BJ (cell line): ENCODE results near the gene DSCAML1. TPM values are rescaled to one million over a fixed set of nuclear protein-coding genes. Genes with fewer than 3 reads are reported as not detected.

Experiments used
- CTCF ChIA-PET: fragments of 350-600 bp; formaldehyde crosslinking; extraction: SDS; loops from one replicate; lab custom pipeline; 2021; ENCODE audit warnings: antibody characterized with exemption, inconsistent platforms; lab: Yijun Ruan, JAX
- POLR2A ChIA-PET: fragments of 300-600 bp; sonication (Branson Sonifier 250); formaldehyde crosslinking; extraction: SDS; loops from one replicate; lab custom pipeline; 2021; ENCODE audit warnings: antibody characterized with exemption; lab: Charles Lee
- DNase-seq: peaks from one replicate; pipeline ENCODE4 v3.0.0-alpha.2; 2011; ENCODE audit warnings: low read depth
- H3K27me3 ChIP-seq: 2 replicates; pipeline ENCODE4 v1.6.0; 2011; ENCODE audit warnings: low read length; ENCODE audit not compliant: control insufficient read depth, insufficient read depth
- H3K36me3 ChIP-seq: 2 replicates; pipeline ENCODE4 v1.5.1; 2011; ENCODE audit warnings: low read length; ENCODE audit not compliant: control insufficient read depth, insufficient read depth
- H3K4me3 ChIP-seq: 2 replicates; pipeline ENCODE4 v1.5.1; 2011; ENCODE audit warnings: low read depth, mild to moderate bottlenecking, control low read depth, low read length
- CTCF ChIP-seq: IDR thresholded peaks from 2 replicates; pipeline ENCODE4 v1.5.1; 2011; ENCODE audit warnings: low read depth, mild to moderate bottlenecking, control low read depth, inconsistent platforms, low read length, moderate library complexity; ENCODE audit not compliant: insufficient read depth
- polyA plus RNA-seq: library from polyadenylated mRNA; depleted of rRNA; stranded (reverse); fragments of >200 nt; gene quantifications from 2 replicates; pipeline ENCODE4 v1.2.3, GENCODE V29; 2011

DSCAML1 gene
- polyA plus RNA-seq, 1 experiment: not detected

GRCh38 chr11:117573326-117573725 is 223.7 kb downstream of the DSCAML1 start:
- DNase-seq: no peak
- Histone ChIP-seq H3K4me3 (no peak overlapping the region), H3K36me3 (no peaks in the 10 kb centered on the region), H3K27me3 (peaks cover 1% of the 10 kb centered on the region; the same call in 1 of the 2 replicates)
- TF ChIP-seq CTCF: no peak
- CTCF ChIA-PET: interaction anchor here (1.1 kb wide), 1 partner anchor 46 kb away, joined by 3 read pairs; no protein-coding TSS in a partner anchor
- POLR2A ChIA-PET: no interaction called here

- H3K36me3 ChIP-seq: no peaks in the 10 kb centered on the region
- no peak overlapping the region for H3K4me3 ChIP-seq
- ChIA-PET CTCF (interaction anchor here (1.1 kb wide), 1 partner anchor 47 kb away, joined by 3 read pairs; no protein-coding TSS in a partner anchor), POLR2A (no interaction called here)
- DNase-seq: no peak
- peaks cover 1% of the 10 kb centered on the region; the same call in 1 of the 2 replicates for H3K27me3 ChIP-seq
- TF ChIP-seq CTCF: no peak
Observed at GRCh38 chr11:117572671-117573070, 224.3 kb downstream of the DSCAML1 start.

- H3K36me3 ChIP-seq: no peaks in the 10 kb centered on the region
- TF ChIP-seq CTCF: no peak
- DNase-seq: no peak
- ChIA-PET POLR2A (no interaction called here), CTCF (interaction anchor here (1.1 kb wide), 1 partner anchor 48 kb away, joined by 3 read pairs; no protein-coding TSS in a partner anchor)
- no peak overlapping the region for H3K4me3 ChIP-seq
- H3K27me3 ChIP-seq: peaks cover 1% of the 10 kb centered on the region; the same call in 1 of the 2 replicates
Observed at GRCh38 chr11:117572129-117572528, 224.9 kb downstream of the DSCAML1 start.

- DNase-seq: no peak
- no peak for TF ChIP-seq CTCF
- H3K4me3 ChIP-seq: no peak overlapping the region
- POLR2A ChIA-PET: no interaction called here
- CTCF ChIA-PET: no interaction called here
- peaks cover 1% of the 10 kb centered on the region; the same call in 1 of the 2 replicates for H3K27me3 ChIP-seq
- H3K36me3 ChIP-seq: no peaks in the 10 kb centered on the region
Observed at GRCh38 chr11:117570701-117571100, 226.3 kb downstream of the DSCAML1 start.

GRCh38 chr11:117569911-117570310 is 227.1 kb downstream of the DSCAML1 start:
- Histone ChIP-seq H3K4me3 (no peak overlapping the region), H3K27me3 (peaks cover 1% of the 10 kb centered on the region; the same call in 1 of the 2 replicates), H3K36me3 (no peaks in the 10 kb centered on the region)
- TF ChIP-seq CTCF: no peak
- DNase-seq: no peak
- POLR2A ChIA-PET: no interaction called here
- CTCF ChIA-PET: no interaction called here
